Fibroblast of villous mesenchyme (primary cell): ENCODE measurements around the gene GRIN2A. TPM values are rescaled to one million over a fixed set of nuclear protein-coding genes. Genes with fewer than 3 reads are reported as not detected.
"Not testable (repeated sequence)": the region's sequence is repeated elsewhere in the genome, so short reads cannot be mapped to it uniquely, and the experiment has no call there.

Source experiments
- DNase-seq: peaks from one replicate; pipeline ENCODE4 v3.0.0-alpha.2; 2010; ENCODE audit warnings: low read depth
- H3K4me3 ChIP-seq: 2 replicates; pipeline ENCODE4 v1.5.1; 2011; ENCODE audit warnings: low read depth, mild to moderate bottlenecking, low read length
- total RNA-seq: library from RNA; depleted of rRNA; stranded (reverse); fragments of >200 nt; gene quantifications from 2 replicates; pipeline ENCODE4 v1.2.3, GENCODE V29; 2012
- TF ChIP-seq, protein P1 (sequence below): IDR thresholded peaks from 2 replicates; pipeline ENCODE4 v1.5.1; 2012; ENCODE audit warnings: low read depth, mild to moderate bottlenecking, low read length; ENCODE audit not compliant: insufficient read depth

Gene GRIN2A
- total RNA-seq, 1 donor, result 1.3 TPM

DNA sequence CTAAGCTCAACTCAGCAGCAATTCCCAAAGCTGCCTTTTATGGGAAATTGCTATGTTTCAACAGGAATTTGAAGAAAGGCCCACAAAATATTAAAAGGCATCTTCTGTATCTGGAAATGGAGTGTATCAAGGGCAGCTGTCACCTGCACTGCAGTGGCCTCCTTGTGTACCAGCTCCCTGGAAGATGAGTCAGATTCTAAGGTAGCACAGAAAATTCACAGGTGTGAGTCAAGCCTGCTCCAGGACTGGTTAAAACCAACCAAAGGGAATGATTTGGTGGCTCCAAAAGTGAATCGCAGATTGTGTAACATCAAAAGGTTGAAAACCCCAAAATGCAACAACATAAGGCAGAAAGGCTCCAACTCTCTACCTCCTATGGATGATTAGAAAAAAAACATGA is 296.4 kb downstream of the GRIN2A start:
- DNase-seq, result no peak
- TF ChIP-seq, protein P1, sequence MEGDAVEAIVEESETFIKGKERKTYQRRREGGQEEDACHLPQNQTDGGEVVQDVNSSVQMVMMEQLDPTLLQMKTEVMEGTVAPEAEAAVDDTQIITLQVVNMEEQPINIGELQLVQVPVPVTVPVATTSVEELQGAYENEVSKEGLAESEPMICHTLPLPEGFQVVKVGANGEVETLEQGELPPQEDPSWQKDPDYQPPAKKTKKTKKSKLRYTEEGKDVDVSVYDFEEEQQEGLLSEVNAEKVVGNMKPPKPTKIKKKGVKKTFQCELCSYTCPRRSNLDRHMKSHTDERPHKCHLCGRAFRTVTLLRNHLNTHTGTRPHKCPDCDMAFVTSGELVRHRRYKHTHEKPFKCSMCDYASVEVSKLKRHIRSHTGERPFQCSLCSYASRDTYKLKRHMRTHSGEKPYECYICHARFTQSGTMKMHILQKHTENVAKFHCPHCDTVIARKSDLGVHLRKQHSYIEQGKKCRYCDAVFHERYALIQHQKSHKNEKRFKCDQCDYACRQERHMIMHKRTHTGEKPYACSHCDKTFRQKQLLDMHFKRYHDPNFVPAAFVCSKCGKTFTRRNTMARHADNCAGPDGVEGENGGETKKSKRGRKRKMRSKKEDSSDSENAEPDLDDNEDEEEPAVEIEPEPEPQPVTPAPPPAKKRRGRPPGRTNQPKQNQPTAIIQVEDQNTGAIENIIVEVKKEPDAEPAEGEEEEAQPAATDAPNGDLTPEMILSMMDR, result no peak
- H3K4me3 ChIP-seq, result no peak overlapping the region

DNA sequence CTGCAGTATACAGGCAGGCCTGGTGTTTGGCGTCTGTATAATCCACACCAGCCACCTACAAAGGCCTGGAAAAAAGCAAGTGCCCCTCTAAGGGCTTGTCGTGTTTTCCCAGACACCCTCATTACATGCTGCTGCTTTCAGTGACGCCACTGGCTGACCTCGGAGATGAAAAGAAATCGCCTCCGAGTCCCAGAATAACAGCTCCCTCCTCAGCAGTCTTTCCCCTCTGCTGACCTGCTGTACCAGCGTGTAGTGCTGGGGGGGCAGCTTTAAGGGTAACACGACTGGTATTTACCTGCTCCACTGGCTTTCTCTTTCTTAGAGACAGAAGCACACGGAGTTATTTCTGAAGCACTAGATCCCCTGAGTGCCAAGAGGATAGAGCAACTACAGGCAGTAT is 296.8 kb downstream of the GRIN2A start:
- TF ChIP-seq, protein P1, result no peak
- no peak overlapping the region for H3K4me3 ChIP-seq
- DNase-seq, result no peak

DNA sequence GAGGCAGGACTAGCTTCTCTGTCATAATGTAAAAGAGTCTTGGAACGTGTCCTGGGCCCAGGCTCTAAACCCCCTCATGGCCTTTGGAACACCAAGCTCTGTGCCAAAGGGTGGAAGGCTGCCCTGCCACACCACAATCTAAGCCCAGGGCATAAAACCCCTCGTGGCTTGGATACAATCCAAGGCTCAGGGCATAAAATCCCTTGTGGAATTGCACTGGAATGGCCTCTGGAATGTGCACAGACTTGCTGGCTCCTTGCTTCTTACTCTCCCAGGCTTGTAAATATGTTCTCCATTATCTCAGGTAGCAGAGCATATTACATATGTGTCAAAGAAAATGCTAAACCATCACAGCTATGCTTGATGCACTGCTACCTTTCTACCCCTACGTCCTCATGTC is 306.2 kb downstream of the GRIN2A start:
- not testable (repeated sequence) for DNase-seq, H3K4me3 ChIP-seq

DNA sequence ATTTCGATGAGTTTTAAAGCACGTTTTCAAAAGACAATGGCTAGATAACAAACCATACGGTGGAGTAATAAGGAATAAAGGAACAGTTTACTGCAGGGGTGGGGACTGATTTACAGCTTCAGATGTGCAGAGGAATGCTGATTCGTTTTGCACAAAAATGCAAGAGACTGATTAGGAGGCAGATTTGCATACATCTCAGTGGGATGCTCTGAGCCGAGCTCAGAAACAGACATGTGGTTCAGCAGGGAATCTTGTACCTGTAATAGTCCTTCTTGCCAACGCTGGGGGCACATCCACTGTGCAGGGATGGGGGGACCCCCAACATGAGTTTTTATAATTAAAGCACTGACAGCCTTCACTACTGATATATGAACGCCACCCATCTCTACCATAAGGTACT is 308.0 kb downstream of the GRIN2A start:
- TF ChIP-seq, protein P1, result no peak

DNA sequence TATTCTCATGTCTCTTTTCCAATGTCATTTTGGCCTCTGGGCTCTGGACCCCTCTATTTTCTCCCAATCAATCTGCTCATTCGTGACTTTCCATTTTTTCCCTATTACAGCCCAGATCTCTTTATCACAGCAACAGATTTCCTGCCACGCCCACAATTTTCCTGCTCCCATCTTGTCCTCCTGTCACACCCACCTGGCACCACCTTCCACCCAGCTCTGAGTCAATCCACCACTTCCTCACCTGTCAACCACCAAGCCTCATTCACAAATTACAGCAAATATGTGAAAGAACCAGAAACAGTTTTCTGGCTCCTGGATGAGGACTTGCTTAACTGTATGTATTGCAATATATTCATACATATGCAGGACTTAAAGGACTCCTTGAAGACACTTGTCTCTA is 311.3 kb downstream of the GRIN2A start:
- TF ChIP-seq, protein P1, result no peak
- no peak for DNase-seq
- no peak overlapping the region for H3K4me3 ChIP-seq

More for the DNA sequence above, 308.0 kb downstream of the GRIN2A start:
- no peak for DNase-seq
- no peak overlapping the region for H3K4me3 ChIP-seq

DNA sequence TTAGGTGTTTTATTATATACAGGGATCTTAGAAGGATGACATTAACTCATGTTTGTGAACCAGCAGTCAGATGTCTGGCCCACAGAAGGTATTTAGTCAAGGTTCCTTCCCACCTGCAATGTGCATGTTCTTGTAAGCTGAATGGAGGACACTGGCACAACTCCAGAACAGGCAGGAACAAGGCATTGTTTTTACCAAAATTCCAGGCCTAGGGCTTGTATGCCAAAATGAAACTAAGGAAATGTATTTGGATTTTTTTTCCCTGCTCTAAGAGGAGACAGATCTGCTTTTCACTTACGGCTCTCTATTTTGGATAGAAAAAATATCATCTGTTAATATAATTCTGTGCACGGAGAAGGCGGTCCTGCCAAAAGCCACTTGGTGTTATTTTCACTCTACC is 312.5 kb downstream of the GRIN2A start:
- no peak for DNase-seq
- H3K4me3 ChIP-seq, result no peak overlapping the region
- TF ChIP-seq, protein P1, result no peak

DNA sequence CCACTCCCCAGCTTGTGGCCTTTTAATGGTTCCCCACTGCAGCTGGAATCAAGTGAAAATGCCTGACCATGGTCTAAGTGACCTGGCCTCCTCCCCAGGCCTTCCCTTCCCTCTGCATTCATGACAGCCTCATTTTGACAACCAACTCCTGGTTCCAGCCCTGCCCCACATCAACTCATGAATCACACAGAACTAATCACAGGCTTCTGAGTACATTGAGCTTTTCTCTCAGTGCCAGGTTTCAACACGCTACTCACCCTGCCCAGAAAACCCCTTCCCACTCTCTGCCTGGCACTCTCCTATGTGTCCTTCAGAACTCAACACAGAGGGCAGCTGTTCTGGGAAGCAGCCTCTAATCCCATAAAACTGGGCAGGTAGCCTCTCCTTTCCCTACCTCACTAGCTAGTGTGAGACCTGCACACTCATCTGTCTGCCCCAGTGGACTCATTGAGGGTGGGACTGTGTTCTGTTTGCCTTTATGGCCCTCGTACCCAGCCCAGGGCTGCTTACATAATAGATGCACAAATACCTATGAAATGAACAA is 313.6 kb downstream of the GRIN2A start:
- TF ChIP-seq, protein P1, result no peak
- no peak for DNase-seq
- no peak overlapping the region for H3K4me3 ChIP-seq
